ENCODE results near the gene SLC2A8.

Gene SLC2A8

GRCh38 chr9:127422133-127422782, 25.3 kb downstream of the SLC2A8 start:
- H3K4me1 ChIP-seq (ENCODE audit: low read length): peaks cover 12% of the 10 kb centered on the region
- H3K36me3 ChIP-seq (replicated peaks; ENCODE audit: insufficient read depth, low read length): no peaks in the 10 kb centered on the region
- H3K79me2 ChIP-seq (ENCODE audit: low read length): peaks cover 46% of the 10 kb centered on the region
- no peak overlapping the region for H3K27ac ChIP-seq (ENCODE audit: low read length)
- no peaks in the 10 kb centered on the region for H3K9me3 ChIP-seq (replicated peaks; ENCODE audit: insufficient read depth, low read length)
- H3K4me2 ChIP-seq (ENCODE audit: low read depth, low read length): no peak overlapping the region
- no peak overlapping the region for H3K9ac ChIP-seq (ENCODE audit: low read length)
- no peak overlapping the region for H3K4me3 ChIP-seq (ENCODE audit: low read length)
- no peak for TF ChIP-seq EZH2phosphoT487 (IDR thresholded peaks at IDR 0.05; ENCODE audit: low read length)
- no peak for TF ChIP-seq EZH2 (optimal IDR thresholded peaks at IDR 0.05; ENCODE audit: low read depth, low read length)
- TF ChIP-seq CTCF (IDR thresholded peaks at IDR 0.05; ENCODE audit: low read length): no peak
- H3F3A ChIP-seq (ENCODE audit: insufficient read depth, low read length): 0 out of 2 replicates have a peak, but pooled peaks cover 4% of the 10 kb centered on the region
- no peak overlapping the region for H2AFZ ChIP-seq (ENCODE audit: low read length)
- no peaks in the 10 kb centered on the region for H3K9me2 ChIP-seq (replicated peaks; ENCODE audit: insufficient read depth, low read length)
- no peaks in the 10 kb centered on the region for H3K27me3 ChIP-seq (replicated peaks; ENCODE audit: insufficient read depth, low read length)
- no peaks in the 10 kb centered on the region for H4K20me1 ChIP-seq (ENCODE audit: insufficient read depth, low read length)
- DNase-seq: no peak

- Histone ChIP-seq H3K36me3 (replicated peaks; ENCODE audit: insufficient read depth, low read length) (no peaks in the 10 kb centered on the region), H3F3A (ENCODE audit: insufficient read depth, low read length) (0 out of 2 replicates have a peak, but pooled peaks cover 4% of the 10 kb centered on the region), H3K27me3 (replicated peaks; ENCODE audit: insufficient read depth, low read length) (no peaks in the 10 kb centered on the region), H3K79me2 (ENCODE audit: low read length) (peaks cover 52% of the 10 kb centered on the region), H3K9me3 (replicated peaks; ENCODE audit: insufficient read depth, low read length) (no peaks in the 10 kb centered on the region), H3K4me2 (ENCODE audit: low read depth, low read length) (peak overlapping the region; percentile 97), H3K9me2 (replicated peaks; ENCODE audit: insufficient read depth, low read length) (no peaks in the 10 kb centered on the region), H4K20me1 (ENCODE audit: insufficient read depth, low read length) (no peaks in the 10 kb centered on the region), H3K9ac (ENCODE audit: low read length) (no peak overlapping the region; the same call in 1 of the 2 replicates), H2AFZ (ENCODE audit: low read length) (no peak overlapping the region), H3K4me3 (ENCODE audit: low read length) (peak overlapping the region; percentile 96; the same call in 1 of the 2 replicates), H3K4me1 (ENCODE audit: low read length) (peaks cover 12% of the 10 kb centered on the region), H3K27ac (ENCODE audit: low read length) (no peak overlapping the region)
- no peak for TF ChIP-seq EZH2phosphoT487 (IDR thresholded peaks at IDR 0.05; ENCODE audit: low read length)
- DNase-seq: no peak
Observed at GRCh38 chr9:127422787-127423186, 25.8 kb downstream of the SLC2A8 start.

- Histone ChIP-seq H3K36me3 (replicated peaks; ENCODE audit: insufficient read depth, low read length) (no peaks in the 10 kb centered on the region), H2AFZ (ENCODE audit: low read length) (peak overlapping the region; percentile 87), H3K9me2 (replicated peaks; ENCODE audit: insufficient read depth, low read length) (no peaks in the 10 kb centered on the region), H3K79me2 (ENCODE audit: low read length) (peaks cover 59% of the 10 kb centered on the region), H3K4me3 (ENCODE audit: low read length) (peak overlapping the region; percentile 96), H3K4me1 (ENCODE audit: low read length) (peaks cover 12% of the 10 kb centered on the region), H4K20me1 (ENCODE audit: insufficient read depth, low read length) (no peaks in the 10 kb centered on the region), H3K27ac (ENCODE audit: low read length) (peak overlapping the region; percentile 48; the same call in 1 of the 2 replicates), H3K27me3 (replicated peaks; ENCODE audit: insufficient read depth, low read length) (no peaks in the 10 kb centered on the region), H3F3A (ENCODE audit: insufficient read depth, low read length) (0 out of 2 replicates have a peak, but pooled peaks cover 4% of the 10 kb centered on the region), H3K4me2 (ENCODE audit: low read depth, low read length) (peak overlapping the region; percentile 97), H3K9ac (ENCODE audit: low read length) (peak overlapping the region; percentile 85), H3K9me3 (replicated peaks; ENCODE audit: insufficient read depth, low read length) (no peaks in the 10 kb centered on the region)
- TF ChIP-seq CTCF (IDR thresholded peaks at IDR 0.05; ENCODE audit: low read length): no peak
- TF ChIP-seq EZH2phosphoT487 (IDR thresholded peaks at IDR 0.05; ENCODE audit: low read length): no peak
- no peak for TF ChIP-seq EZH2 (optimal IDR thresholded peaks at IDR 0.05; ENCODE audit: low read depth, low read length)
- DNase-seq: no peak
Observed at GRCh38 chr9:127423476-127423933, 26.5 kb downstream of the SLC2A8 start.

All from MM.1S (cell line).